ENCODE results near the gene NHLRC4.

DNA sequence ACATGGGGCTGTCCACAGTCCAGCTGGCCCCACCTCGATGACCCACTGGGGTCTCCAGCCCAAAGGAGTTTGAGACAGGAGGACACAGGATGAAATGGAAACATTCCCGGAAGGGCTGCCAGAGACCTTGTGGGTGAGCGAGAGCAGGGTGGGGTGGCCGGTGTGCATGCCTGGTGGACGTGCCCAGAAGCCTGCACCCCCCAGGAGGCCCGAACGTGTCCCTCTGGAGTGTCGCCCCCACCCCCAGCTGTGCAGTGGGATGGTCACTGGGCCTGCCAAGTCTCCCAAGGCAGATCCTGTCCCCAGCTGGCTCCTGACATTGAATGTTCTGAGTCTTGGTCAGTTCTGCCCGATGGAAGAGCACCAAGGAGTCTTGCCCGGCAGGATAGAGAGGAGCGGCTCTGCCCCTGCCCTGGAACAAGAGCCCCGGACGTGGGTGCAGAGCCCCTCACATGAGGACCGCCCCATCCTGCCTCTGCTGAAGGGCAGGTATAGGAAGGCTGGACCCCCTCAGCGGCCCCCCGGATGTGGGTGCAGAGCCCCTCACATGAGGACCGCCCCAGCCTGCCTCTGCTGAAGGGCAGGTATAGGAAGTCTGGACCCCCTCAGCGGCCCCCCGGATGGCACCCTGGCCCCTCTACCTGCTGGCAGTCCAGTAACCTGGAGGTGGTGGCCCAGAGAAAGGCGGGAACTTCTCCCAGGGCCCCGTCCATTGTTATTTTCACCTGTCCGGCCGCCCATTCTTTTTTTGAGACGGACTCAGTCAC lies 42.3 kb upstream of the NHLRC4 start:
- TF ChIP-seq POLR2A (IDR thresholded peaks at IDR 0.05): no peak
- TF ChIP-seq, protein P1, sequence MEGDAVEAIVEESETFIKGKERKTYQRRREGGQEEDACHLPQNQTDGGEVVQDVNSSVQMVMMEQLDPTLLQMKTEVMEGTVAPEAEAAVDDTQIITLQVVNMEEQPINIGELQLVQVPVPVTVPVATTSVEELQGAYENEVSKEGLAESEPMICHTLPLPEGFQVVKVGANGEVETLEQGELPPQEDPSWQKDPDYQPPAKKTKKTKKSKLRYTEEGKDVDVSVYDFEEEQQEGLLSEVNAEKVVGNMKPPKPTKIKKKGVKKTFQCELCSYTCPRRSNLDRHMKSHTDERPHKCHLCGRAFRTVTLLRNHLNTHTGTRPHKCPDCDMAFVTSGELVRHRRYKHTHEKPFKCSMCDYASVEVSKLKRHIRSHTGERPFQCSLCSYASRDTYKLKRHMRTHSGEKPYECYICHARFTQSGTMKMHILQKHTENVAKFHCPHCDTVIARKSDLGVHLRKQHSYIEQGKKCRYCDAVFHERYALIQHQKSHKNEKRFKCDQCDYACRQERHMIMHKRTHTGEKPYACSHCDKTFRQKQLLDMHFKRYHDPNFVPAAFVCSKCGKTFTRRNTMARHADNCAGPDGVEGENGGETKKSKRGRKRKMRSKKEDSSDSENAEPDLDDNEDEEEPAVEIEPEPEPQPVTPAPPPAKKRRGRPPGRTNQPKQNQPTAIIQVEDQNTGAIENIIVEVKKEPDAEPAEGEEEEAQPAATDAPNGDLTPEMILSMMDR (IDR thresholded peaks at IDR 0.05): no peak
